H7 (cell line): Measurements from ENCODE around the gene KCNH6. TPM values are rescaled to one million over a fixed set of nuclear protein-coding genes. Genes with fewer than 3 reads are reported as not detected.

Source experiments
- DNase-seq: peaks from one replicate; pipeline ENCODE4 v3.0.0; 2012
- H3K27me3 ChIP-seq: 2 replicates; pipeline ENCODE4 v1.6.0; 2011; ENCODE audit warnings: mild to moderate bottlenecking, low read length; ENCODE audit not compliant: control insufficient read depth, insufficient read depth
- H3K36me3 ChIP-seq: replicated peaks from 2 replicates; pipeline ENCODE4 v1.5.1; 2011; ENCODE audit warnings: low read length; ENCODE audit not compliant: control insufficient read depth, insufficient read depth
- H3K4me3 ChIP-seq: 2 replicates; pipeline ENCODE4 v1.5.1; 2011; ENCODE audit warnings: low read depth, mild to moderate bottlenecking, control low read depth, low read length, moderate library complexity; ENCODE audit not compliant: insufficient read depth
- total RNA-seq: library from RNA; depleted of rRNA; stranded (reverse); fragments of >200 nt; shearing (Covaris generic); gene quantifications from 2 replicates; pipeline ENCODE4 v1.2.3, GENCODE V29; 2014

Gene KCNH6
- total RNA-seq, 1 experiment from 2014 or later, result 1.5 TPM

DNA sequence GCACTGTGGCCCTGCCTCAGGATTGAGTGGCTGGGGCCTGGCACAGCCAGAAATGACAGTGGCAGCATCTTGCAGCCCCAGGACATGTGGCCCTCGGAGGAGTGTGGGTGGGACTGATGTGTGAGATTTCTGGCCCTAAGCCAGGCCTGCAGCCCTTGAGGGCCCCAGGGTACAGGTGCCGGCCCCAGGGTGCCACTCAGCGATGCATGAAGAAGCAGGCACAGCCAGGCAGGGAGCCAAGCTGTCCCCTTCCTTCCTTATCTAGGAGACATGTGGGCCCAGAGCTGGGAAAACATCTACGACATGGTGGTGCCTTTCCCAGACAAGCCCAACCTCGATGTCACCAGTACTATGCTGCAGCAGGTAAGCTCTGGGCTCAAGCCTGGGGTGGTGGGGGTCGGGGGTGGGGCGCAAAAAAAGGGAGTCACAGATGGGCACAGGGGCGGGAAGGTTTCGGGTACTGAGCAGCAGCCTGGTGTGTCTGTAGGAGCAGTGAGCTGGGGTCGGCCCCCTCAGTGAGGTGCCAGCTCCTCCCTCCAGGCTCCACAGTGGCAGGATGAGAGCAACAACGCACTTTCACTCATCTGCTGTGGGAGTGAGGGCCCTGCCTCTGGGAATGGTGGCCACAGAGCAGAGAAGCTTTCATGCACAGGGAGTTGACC, 42.2 kb upstream of the KCNH6 start:
- H3K27me3 ChIP-seq, result peaks cover 14% of the 10 kb centered on the region
- no peak overlapping the region for H3K4me3 ChIP-seq
- H3K36me3 ChIP-seq, result no peaks in the 10 kb centered on the region
- peak; percentile 48 for DNase-seq

DNA sequence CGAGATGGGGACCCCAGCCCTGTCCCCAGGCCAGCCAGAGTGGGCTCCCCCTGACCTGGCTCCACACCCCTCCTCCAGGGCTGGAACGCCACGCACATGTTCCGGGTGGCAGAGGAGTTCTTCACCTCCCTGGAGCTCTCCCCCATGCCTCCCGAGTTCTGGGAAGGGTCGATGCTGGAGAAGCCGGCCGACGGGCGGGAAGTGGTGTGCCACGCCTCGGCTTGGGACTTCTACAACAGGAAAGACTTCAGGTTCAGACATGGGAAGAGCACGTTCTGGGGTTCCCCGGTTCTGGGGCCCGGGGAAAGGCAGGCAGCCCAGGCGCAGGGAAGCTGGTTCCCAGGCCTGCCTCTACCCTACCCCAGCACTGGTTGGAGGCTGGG, 41.7 kb upstream of the KCNH6 start:
- no peak overlapping the region for H3K4me3 ChIP-seq
- H3K27me3 ChIP-seq, result peaks cover 11% of the 10 kb centered on the region
- no peak for DNase-seq
- H3K36me3 ChIP-seq, result no peaks in the 10 kb centered on the region

DNA sequence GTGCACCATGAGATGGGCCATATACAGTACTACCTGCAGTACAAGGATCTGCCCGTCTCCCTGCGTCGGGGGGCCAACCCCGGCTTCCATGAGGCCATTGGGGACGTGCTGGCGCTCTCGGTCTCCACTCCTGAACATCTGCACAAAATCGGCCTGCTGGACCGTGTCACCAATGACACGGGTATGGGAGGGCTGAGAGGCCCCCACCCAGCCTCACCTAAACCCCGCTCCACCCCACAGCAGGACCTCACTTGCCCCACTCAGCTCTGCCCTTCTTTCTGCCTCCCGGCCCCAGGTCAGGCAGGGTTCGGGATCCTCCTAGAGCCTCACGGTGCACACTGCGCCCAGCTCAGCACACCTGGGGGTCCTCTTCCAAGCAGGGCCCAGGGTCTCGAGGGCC, 40.6 kb upstream of the KCNH6 start:
- Histone ChIP-seq H3K4me3 (no peak overlapping the region), H3K27me3 (peaks cover 11% of the 10 kb centered on the region), H3K36me3 (no peaks in the 10 kb centered on the region)
- DNase-seq, result peak; percentile 51

GRCh38 chr17:63483038-63483437, 40.1 kb upstream of the KCNH6 start:
- Histone ChIP-seq H3K36me3 (no peaks in the 10 kb centered on the region), H3K27me3 (peaks cover 6% of the 10 kb centered on the region), H3K4me3 (no peak overlapping the region)
- peak; percentile 65 for DNase-seq

GRCh38 chr17:63483655-63484575, 39.2 kb upstream of the KCNH6 start:
- no peaks in the 10 kb centered on the region for H3K27me3 ChIP-seq
- DNase-seq, result no peak
- H3K4me3 ChIP-seq, result no peak overlapping the region
- H3K36me3 ChIP-seq, result no peaks in the 10 kb centered on the region

DNA sequence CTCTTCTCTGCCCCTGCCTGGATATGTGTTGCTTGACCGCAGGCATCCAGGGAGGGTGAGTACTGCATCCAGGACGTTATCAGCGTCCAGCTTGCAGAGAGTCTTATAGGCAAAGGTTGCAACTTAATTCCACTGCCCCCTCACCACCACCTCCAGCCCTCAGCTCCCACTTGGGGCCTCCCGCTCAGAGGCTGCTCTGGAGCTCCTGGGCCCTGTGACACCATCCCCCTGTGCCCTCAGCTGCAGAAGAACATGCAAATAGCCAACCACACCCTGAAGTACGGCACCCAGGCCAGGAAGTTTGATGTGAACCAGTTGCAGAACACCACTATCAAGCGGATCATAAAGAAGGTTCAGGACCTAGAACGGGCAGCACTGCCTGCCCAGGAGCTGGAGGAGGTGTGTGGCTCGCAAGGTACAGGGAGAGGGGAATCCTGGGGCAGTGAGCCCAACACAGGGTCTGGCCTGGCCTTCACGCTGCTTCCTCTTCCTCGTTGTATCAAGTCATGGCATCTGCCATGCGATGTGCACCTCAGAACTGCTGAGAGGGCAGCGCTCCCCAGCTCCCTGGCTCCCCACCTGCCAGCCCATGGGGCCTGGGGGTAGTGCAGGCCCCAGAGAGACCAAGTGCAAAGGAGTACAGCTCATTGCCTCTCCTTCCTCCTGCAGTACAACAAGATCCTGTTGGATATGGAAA, 36.7 kb upstream of the KCNH6 start:
- no peaks in the 10 kb centered on the region for H3K36me3 ChIP-seq
- H3K4me3 ChIP-seq, result no peak overlapping the region
- DNase-seq, result peak; percentile 45
- H3K27me3 ChIP-seq, result no peaks in the 10 kb centered on the region

- Histone ChIP-seq H3K4me3 (no peak overlapping the region), H3K27me3 (no peaks in the 10 kb centered on the region), H3K36me3 (no peaks in the 10 kb centered on the region)
- DNase-seq, result peak; percentile 44
Observed at GRCh38 chr17:63487014-63487339, 36.2 kb upstream of the KCNH6 start.

DNA sequence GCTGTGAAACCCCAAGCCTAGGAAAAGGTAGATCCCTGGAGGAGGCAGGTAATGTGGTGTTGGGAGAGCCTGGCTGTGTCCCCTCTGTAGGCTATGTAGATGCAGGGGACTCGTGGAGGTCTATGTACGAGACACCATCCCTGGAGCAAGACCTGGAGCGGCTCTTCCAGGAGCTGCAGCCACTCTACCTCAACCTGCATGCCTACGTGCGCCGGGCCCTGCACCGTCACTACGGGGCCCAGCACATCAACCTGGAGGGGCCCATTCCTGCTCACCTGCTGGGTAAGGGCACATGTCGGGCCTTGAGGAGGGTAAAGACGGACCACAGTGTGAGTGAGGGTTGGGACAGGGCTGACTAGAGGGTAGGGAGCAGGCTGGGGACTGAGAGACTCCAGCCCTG, 34.3 kb upstream of the KCNH6 start:
- no peak overlapping the region for H3K4me3 ChIP-seq
- no peak for DNase-seq
- H3K27me3 ChIP-seq, result no peaks in the 10 kb centered on the region
- no peaks in the 10 kb centered on the region for H3K36me3 ChIP-seq

DNA sequence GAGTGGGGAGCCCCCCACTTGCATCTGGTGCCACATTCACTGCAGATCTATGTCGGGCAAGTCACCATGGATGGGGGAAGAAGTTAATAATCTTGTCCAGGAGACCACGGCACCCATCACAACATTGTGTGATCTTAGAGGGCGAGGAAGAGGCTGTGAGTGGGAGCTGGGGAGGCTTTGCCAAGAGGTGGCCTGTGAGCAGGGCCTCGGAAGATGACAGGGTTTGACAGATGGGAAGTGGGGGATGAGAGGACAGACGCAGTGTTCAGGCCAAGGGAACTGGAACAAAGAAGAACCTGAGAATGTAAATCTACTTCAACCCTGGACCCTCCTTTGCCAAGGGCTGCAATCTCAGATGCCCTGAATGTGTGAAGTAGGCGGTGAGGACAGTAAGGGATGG, 33.9 kb upstream of the KCNH6 start:
- H3K36me3 ChIP-seq, result no peaks in the 10 kb centered on the region
- no peak for DNase-seq
- H3K27me3 ChIP-seq, result no peaks in the 10 kb centered on the region
- H3K4me3 ChIP-seq, result no peak overlapping the region

- peak; percentile 88 for DNase-seq
- Histone ChIP-seq H3K27me3 (no peaks in the 10 kb centered on the region), H3K36me3 (no peaks in the 10 kb centered on the region), H3K4me3 (no peak overlapping the region)
Observed at GRCh38 chr17:63490329-63490728, 32.8 kb upstream of the KCNH6 start.

DNA sequence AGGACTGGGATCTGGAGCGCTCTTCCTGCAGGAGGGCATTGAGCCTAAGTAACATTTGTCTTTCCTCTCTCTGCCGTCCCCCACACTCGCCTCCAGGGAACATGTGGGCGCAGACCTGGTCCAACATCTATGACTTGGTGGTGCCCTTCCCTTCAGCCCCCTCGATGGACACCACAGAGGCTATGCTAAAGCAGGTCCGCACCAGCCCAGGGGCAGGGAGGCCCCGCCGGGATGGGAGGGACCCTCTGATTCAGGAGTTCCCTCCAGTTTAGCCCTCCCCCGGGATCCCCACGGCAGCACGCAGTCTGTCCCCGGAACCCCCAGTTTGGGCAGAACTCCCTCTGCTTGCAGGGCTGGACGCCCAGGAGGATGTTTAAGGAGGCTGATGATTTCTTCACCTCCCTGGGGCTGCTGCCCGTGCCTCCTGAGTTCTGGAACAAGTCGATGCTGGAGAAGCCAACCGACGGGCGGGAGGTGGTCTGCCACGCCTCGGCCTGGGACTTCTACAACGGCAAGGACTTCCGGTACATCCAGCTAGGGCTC, 32.2 kb upstream of the KCNH6 start:
- H3K36me3 ChIP-seq, result no peaks in the 10 kb centered on the region
- H3K27me3 ChIP-seq, result no peaks in the 10 kb centered on the region
- peak; percentile 52 for DNase-seq

GRCh38 chr17:63491413-63491812, 31.7 kb upstream of the KCNH6 start:
- no peak overlapping the region for H3K4me3 ChIP-seq
- no peaks in the 10 kb centered on the region for H3K27me3 ChIP-seq
- H3K36me3 ChIP-seq, result no peaks in the 10 kb centered on the region
- no peak for DNase-seq

More for the DNA sequence above, 32.2 kb upstream of the KCNH6 start:
- H3K4me3 ChIP-seq, result no peak overlapping the region

DNA sequence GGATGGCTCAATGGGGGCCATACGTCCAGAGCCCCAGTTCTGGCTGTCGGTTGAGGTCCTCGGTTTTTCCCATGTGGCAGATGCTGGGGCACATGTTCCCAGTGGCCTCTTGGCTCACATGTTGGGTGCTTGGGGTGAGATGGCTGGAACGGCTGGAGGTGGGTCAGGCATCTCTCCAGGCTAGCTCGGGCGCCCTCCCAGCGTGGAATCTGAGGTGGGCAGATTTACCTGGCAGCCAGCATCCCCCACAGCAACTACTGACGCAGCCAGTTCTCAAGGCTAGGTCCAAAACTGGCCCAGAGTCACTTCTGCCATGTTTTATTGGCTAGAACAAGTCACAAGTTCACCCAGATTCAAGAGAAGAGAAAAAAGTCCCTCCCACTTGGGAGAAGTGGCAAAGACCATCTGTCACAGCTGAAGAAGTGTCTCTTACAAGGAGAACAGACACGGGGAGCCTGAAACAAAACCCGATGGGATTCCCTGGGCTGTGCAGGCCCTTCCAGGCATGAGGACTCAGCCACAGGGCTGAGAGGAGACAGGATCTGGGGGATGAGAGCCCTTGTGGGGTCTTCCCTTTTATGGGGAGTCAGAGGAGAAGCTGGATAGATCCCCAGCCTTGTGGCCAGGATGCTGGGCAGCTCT, 31.1 kb upstream of the KCNH6 start:
- H3K27me3 ChIP-seq, result no peaks in the 10 kb centered on the region

DNA sequence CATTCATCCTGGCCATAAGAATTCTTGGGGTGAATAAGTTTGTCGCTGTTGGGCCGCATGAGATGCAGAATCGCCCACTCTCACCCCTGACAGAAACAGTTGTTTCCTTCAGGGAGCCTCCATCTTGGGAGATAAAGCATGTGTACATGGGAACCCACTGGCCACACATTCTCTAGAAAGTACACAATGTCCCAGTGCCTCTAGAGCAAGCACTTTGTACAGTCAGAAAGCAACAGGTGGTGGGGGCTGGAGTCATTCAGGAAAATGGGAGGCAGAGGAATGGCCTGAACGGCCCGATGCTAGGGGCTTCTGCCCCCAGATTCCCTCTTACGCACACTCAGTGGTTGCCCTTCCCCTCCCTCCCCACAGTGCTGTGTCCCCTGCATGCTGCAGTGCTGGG, 30.2 kb upstream of the KCNH6 start:
- no peaks in the 10 kb centered on the region for H3K27me3 ChIP-seq
- no peak overlapping the region for H3K4me3 ChIP-seq
- no peaks in the 10 kb centered on the region for H3K36me3 ChIP-seq
- peak; percentile 30 for DNase-seq

More for the DNA sequence above, 31.1 kb upstream of the KCNH6 start:
- peak; percentile 39 for DNase-seq
- H3K4me3 ChIP-seq, result no peak overlapping the region
- H3K36me3 ChIP-seq, result no peaks in the 10 kb centered on the region
